ENCODE results near the gene MRPL17. TPM values are rescaled to one million over a fixed set of nuclear protein-coding genes. Genes with fewer than 3 reads are reported as not detected.

Gene MRPL17
- total and polyA plus RNA-seq, 2 donors (not counting 1 experiment from before 2014, with no cell fraction given), result 44.4 to 53.2 TPM

DNA sequence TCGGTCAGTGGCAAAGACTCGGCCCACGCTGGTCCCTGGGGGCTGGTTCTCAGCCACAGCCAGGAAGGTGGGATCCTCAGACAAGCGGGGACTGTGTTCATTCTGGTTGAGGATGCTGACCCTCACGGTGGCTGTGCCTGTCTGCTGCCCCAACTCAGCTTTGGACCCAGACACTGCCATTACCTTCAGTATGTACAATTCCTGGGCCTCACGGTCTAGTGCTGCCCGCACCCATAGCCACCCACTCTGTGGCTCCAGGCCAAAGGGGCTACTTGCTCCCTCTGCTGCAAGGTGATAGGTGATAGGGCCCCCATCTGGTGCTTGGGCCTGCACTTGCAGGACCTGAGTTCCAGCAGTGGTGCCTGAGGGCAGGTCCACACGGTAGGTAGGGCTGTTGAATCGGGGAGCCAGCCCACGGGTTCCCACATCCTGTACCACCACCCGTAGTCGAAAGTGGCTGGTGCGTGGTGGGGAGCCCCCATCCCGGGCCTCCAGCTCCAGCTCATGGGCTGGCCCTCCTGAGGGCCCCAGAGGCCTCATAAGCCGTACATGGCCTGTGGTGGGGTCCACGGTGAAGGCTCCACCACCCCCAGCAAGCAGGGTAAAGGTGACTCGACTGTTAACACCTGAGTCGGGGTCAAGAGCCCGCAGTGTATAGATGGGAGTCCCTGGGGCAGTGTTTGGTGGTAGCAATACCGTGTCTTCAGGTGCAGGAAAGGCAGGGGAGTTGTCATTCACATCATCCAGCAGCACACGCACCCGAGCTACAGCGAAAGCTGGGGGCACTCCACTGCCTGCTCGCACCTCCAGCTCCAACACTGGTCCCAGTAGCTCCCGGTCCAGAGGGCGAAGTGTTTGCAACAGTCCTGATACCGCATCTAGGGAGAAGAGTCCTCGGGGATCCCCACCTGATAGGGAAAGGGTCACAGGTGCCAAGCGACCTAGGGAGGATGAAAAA is 50.7 kb downstream of the MRPL17 start:
- H3K79me2 ChIP-seq (ENCODE audit: control insufficient read depth, insufficient read depth, low read length), result no peaks in the 10 kb centered on the region
- H3K9me3 ChIP-seq (ENCODE audit: control insufficient read depth, insufficient read depth, low read depth, low read length), result no peaks in the 10 kb centered on the region
- no peaks in the 10 kb centered on the region for H3K27me3 ChIP-seq (ENCODE audit: control insufficient read depth, insufficient read depth, low read length)
- no peak overlapping the region for H3K27ac ChIP-seq (ENCODE audit: insufficient read depth, low read length)
- H2AFZ ChIP-seq (ENCODE audit: low read length), result no peak overlapping the region
- TF ChIP-seq, protein P1, sequence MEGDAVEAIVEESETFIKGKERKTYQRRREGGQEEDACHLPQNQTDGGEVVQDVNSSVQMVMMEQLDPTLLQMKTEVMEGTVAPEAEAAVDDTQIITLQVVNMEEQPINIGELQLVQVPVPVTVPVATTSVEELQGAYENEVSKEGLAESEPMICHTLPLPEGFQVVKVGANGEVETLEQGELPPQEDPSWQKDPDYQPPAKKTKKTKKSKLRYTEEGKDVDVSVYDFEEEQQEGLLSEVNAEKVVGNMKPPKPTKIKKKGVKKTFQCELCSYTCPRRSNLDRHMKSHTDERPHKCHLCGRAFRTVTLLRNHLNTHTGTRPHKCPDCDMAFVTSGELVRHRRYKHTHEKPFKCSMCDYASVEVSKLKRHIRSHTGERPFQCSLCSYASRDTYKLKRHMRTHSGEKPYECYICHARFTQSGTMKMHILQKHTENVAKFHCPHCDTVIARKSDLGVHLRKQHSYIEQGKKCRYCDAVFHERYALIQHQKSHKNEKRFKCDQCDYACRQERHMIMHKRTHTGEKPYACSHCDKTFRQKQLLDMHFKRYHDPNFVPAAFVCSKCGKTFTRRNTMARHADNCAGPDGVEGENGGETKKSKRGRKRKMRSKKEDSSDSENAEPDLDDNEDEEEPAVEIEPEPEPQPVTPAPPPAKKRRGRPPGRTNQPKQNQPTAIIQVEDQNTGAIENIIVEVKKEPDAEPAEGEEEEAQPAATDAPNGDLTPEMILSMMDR (conservative IDR thresholded peaks at IDR 0.05 in 1 of 2, IDR thresholded peaks at IDR 0.05 in 1 of 2; ENCODE audit: low read depth in 1 of 2, low read length in 2 of 2), result no peak
- TF ChIP-seq EZH2 (IDR thresholded peaks at IDR 0.05; ENCODE audit: low read length, missing control alignments), result no peak
- no peak for DNase-seq (ENCODE audit: low read depth in 2 of 2)
- H3K4me1 ChIP-seq (ENCODE audit: control insufficient read depth, extremely low read depth, insufficient read depth, low read length), result peaks cover 7% of the 10 kb centered on the region
- no peak overlapping the region for H3K4me3 ChIP-seq (replicated peaks in 1 of 4; ENCODE audit: control extremely low read depth in 1 of 4, insufficient read depth in 1 of 4, low read depth in 3 of 4, low read length in 4 of 4)
- no peak overlapping the region for H3K4me2 ChIP-seq (ENCODE audit: extremely low read depth, insufficient read depth, low read length)
- H4K20me1 ChIP-seq (ENCODE audit: control insufficient read depth, extremely low read depth, insufficient read depth, low read length), result no peaks in the 10 kb centered on the region
- H3K9ac ChIP-seq (ENCODE audit: insufficient read depth, low read length), result no peak overlapping the region
- H3K36me3 ChIP-seq (ENCODE audit: control insufficient read depth, insufficient read depth, low read length), result no peaks in the 10 kb centered on the region

DNA sequence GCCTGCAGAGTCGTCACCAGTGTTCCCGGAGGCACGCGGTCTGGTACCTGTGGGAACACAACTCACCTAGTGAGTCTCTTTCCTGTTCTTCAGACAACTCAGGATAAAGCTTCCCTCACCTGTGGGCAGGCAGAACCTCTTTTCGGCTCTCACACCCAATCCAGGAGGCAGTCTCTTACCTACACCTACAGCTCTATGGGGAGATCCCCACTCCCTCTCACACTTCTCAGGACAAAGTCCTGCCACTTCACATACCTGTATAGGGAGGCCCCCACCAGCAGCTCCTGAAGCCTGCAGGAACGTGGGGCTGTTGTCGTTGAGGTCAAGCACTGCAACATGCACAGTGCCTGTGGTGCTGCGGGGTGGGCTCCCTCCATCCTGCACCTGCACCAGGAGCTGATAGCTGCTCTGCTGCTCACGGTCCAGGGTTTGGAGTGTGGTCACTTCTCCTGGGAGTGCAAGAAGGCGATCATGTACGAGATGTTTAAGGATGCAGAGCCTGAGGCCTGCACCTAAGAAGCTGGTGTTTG is 51.7 kb downstream of the MRPL17 start:
- no peak for DNase-seq (ENCODE audit: low read depth in 2 of 2)
- Histone ChIP-seq H3K36me3 (ENCODE audit: control insufficient read depth, insufficient read depth, low read length) (no peaks in the 10 kb centered on the region), H3K9ac (ENCODE audit: insufficient read depth, low read length) (no peak overlapping the region), H3K4me2 (ENCODE audit: extremely low read depth, insufficient read depth, low read length) (no peak overlapping the region), H3K27ac (ENCODE audit: insufficient read depth, low read length) (no peak overlapping the region), H3K27me3 (ENCODE audit: control insufficient read depth, insufficient read depth, low read length) (no peaks in the 10 kb centered on the region), H3K4me1 (ENCODE audit: control insufficient read depth, extremely low read depth, insufficient read depth, low read length) (peaks cover 7% of the 10 kb centered on the region), H2AFZ (ENCODE audit: low read length) (no peak overlapping the region), H3K4me3 (replicated peaks in 1 of 4; ENCODE audit: control extremely low read depth in 1 of 4, insufficient read depth in 1 of 4, low read depth in 3 of 4, low read length in 4 of 4) (no peak overlapping the region), H3K79me2 (ENCODE audit: control insufficient read depth, insufficient read depth, low read length) (no peaks in the 10 kb centered on the region), H3K9me3 (ENCODE audit: control insufficient read depth, insufficient read depth, low read depth, low read length) (no peaks in the 10 kb centered on the region), H4K20me1 (ENCODE audit: control insufficient read depth, extremely low read depth, insufficient read depth, low read length) (no peaks in the 10 kb centered on the region)
- no peak for TF ChIP-seq EZH2 (IDR thresholded peaks at IDR 0.05; ENCODE audit: low read length, missing control alignments)
- TF ChIP-seq, protein P1 (conservative IDR thresholded peaks at IDR 0.05 in 1 of 2, IDR thresholded peaks at IDR 0.05 in 1 of 2; ENCODE audit: low read depth in 1 of 2, low read length in 2 of 2), result no peak

DNA sequence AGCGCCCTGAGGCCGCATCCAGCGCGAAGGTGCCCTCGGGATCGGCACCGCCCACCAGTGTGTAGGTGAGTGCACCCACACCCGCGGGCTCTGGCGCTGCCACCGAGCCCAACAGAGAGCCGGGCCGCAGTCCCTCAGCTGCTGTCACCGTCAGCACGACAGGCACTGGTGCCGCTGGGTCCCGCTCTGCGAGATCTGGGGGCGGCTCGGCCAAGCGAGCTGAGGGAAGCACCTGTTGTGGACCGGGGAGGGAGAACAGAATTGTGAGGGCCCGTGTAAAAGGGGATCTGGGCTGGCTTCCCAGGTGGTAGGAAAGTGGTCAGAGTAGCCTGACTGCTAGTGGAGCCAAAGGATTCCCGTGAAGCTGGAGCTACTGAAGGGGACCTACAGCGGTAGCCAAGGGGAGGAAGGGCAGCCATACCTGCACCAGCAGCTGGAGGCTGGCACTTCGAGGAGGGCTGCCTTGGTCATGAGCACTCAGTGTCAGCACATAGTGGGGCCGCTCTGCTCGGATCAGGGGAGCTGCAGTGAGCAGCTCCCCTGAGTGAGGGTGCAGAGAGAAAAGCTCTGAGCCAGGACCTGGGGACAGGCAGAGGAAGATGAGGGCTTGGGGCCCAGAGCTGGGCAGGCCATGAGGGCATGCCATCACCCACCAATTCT is 52.4 kb downstream of the MRPL17 start:
- no peak overlapping the region for H3K4me3 ChIP-seq (replicated peaks in 1 of 4; ENCODE audit: control extremely low read depth in 1 of 4, insufficient read depth in 1 of 4, low read depth in 3 of 4, low read length in 4 of 4)
- peaks cover 4% of the 10 kb centered on the region for H3K4me1 ChIP-seq (ENCODE audit: control insufficient read depth, extremely low read depth, insufficient read depth, low read length)
- no peaks in the 10 kb centered on the region for H3K27me3 ChIP-seq (ENCODE audit: control insufficient read depth, insufficient read depth, low read length)
- no peak overlapping the region for H2AFZ ChIP-seq (ENCODE audit: low read length)
- TF ChIP-seq, protein P1 (conservative IDR thresholded peaks at IDR 0.05 in 1 of 2, IDR thresholded peaks at IDR 0.05 in 1 of 2; ENCODE audit: low read depth in 1 of 2, low read length in 2 of 2), result no peak
- no peak for TF ChIP-seq EZH2 (IDR thresholded peaks at IDR 0.05; ENCODE audit: low read length, missing control alignments)
- H3K27ac ChIP-seq (ENCODE audit: insufficient read depth, low read length), result no peak overlapping the region
- H3K4me2 ChIP-seq (ENCODE audit: extremely low read depth, insufficient read depth, low read length), result no peak overlapping the region
- H3K36me3 ChIP-seq (ENCODE audit: control insufficient read depth, insufficient read depth, low read length), result no peaks in the 10 kb centered on the region
- H3K9ac ChIP-seq (ENCODE audit: insufficient read depth, low read length), result no peak overlapping the region
- no peaks in the 10 kb centered on the region for H3K79me2 ChIP-seq (ENCODE audit: control insufficient read depth, insufficient read depth, low read length)
- no peak for DNase-seq (ENCODE audit: low read depth in 2 of 2)
- no peaks in the 10 kb centered on the region for H4K20me1 ChIP-seq (ENCODE audit: control insufficient read depth, extremely low read depth, insufficient read depth, low read length)
- H3K9me3 ChIP-seq (ENCODE audit: control insufficient read depth, insufficient read depth, low read depth, low read length), result no peaks in the 10 kb centered on the region

All from fibroblast of lung (primary cell).